ELR (cell line): ENCODE measurements around the gene CNOT10.
A peak's percentile ranks its signal among the peaks of the same experiment; 100 is the strongest.
"Not testable (repeated sequence)": the region's sequence is repeated elsewhere in the genome, so short reads cannot be mapped to it uniquely, and the experiment has no call there.

Source experiments
- DNase-seq: peaks from one replicate; pipeline ENCODE4 v3.0.0-alpha.2; 2015; ENCODE audit warnings: low read depth

The CNOT10 gene

GRCh38 chr3:32684800-32685542 is at the start of gene CNOT10:
CNOT10 (plus strand) TSS chr3:32685188; CDS start chr3:32685461, 273 bp downstream.
- peak; percentile 92 for DNase-seq

- DNase-seq = no peak
Observed at GRCh38 chr3:32640939-32641338, 44.0 kb upstream of the CNOT10 start.

- no peak for DNase-seq
Observed at GRCh38 chr3:32641356-32641755, 43.6 kb upstream of the CNOT10 start.

- DNase-seq = no peak
Observed at GRCh38 chr3:32643354-32643753, 41.6 kb upstream of the CNOT10 start.

GRCh38 chr3:32643816-32644215 is 41.2 kb upstream of the CNOT10 start:
- no peak for DNase-seq

GRCh38 chr3:32644380-32644779 is 40.6 kb upstream of the CNOT10 start:
- DNase-seq = no peak

GRCh38 chr3:32646761-32647160 is 38.2 kb upstream of the CNOT10 start:
- DNase-seq = no peak

GRCh38 chr3:32652337-32653100 is 32.5 kb upstream of the CNOT10 start:
- not testable (repeated sequence) for DNase-seq

GRCh38 chr3:32655167-32655566 is 29.8 kb upstream of the CNOT10 start:
- DNase-seq = no peak

GRCh38 chr3:32660634-32661033 is 24.4 kb upstream of the CNOT10 start:
- DNase-seq = no peak

- DNase-seq = no peak
Observed at GRCh38 chr3:32662647-32663046, 22.3 kb upstream of the CNOT10 start.

GRCh38 chr3:32664630-32665075 is 20.3 kb upstream of the CNOT10 start:
- peak; percentile 65 for DNase-seq

- DNase-seq = no peak
Observed at GRCh38 chr3:32667072-32667582, 17.9 kb upstream of the CNOT10 start.

- not testable (repeated sequence) for DNase-seq
Observed at GRCh38 chr3:32669226-32669625, 15.8 kb upstream of the CNOT10 start.

- DNase-seq = not testable (repeated sequence)
Observed at GRCh38 chr3:32673730-32674129, 11.3 kb upstream of the CNOT10 start.

GRCh38 chr3:32675164-32675563 is 9.8 kb upstream of the CNOT10 start:
- no peak for DNase-seq

GRCh38 chr3:32675650-32676049 is 9.3 kb upstream of the CNOT10 start:
- DNase-seq = no peak

GRCh38 chr3:32681811-32682210 is 3.2 kb upstream of the CNOT10 start:
- DNase-seq = peak; percentile 43

GRCh38 chr3:32684029-32684799 is 774 bp upstream of the CNOT10 start:
- no peak for DNase-seq

GRCh38 chr3:32685543-32686185 is 676 bp downstream of the CNOT10 start:
- DNase-seq = peak; percentile 42

- no peak for DNase-seq
Observed at GRCh38 chr3:32686713-32687112, 1.7 kb downstream of the CNOT10 start.

GRCh38 chr3:32691847-32692246 is 6.9 kb downstream of the CNOT10 start:
- no peak for DNase-seq
